ENCODE measurements around the gene HMGB2. TPM values are rescaled to one million over a fixed set of nuclear protein-coding genes. Genes with fewer than 3 reads are reported as not detected.

The HMGB2 gene
- polyA plus RNA-seq, 3 donors = 129 to 299 (median 248) TPM

- H3K9ac ChIP-seq (ENCODE audit: insufficient read depth, low read length, poor library complexity, severe bottlenecking) = no peak overlapping the region
- no peak overlapping the region for H2AFZ ChIP-seq (ENCODE audit: insufficient read depth, low read depth, low read length, poor library complexity, severe bottlenecking)
- H3K27ac ChIP-seq (ENCODE audit: low read depth in 1 of 2, low read length in 2 of 2) = no peak overlapping the region
- H3K9me3 ChIP-seq (replicated peaks in 1 of 2; ENCODE audit: control insufficient read depth in 1 of 2, insufficient read depth in 1 of 2, low read length in 2 of 2) = no peaks in the 10 kb centered on the region
- Mint-ChIP-seq H3K4me1 (peaks cover 15% of the 10 kb centered on the region), H3K27me3 (ENCODE audit: low read depth in 3 of 3) (no peaks in the 10 kb centered on the region), H3K36me3 (peaks cover 27 to 32% of the 10 kb centered on the region in 2 donors), H3K4me3 (no peak overlapping the region), H3K27ac (no peak overlapping the region), H3K9me3 (no peaks in the 10 kb centered on the region)
- 80% methylated on average over 1 of the region's 3 CpGs for WGBS (ENCODE audit: insufficient coverage)
- intact Hi-C loops (cut with micrococcal nuclease) = loop anchor here (5.0 to 10.0 kb wide), 2 partner anchors 100 to 178 kb away; no protein-coding TSS in a partner anchor
- peaks cover 12 to 17% of the 10 kb centered on the region in 2 donors for H3K4me1 ChIP-seq (ENCODE audit: control insufficient read depth in 1 of 2, insufficient read depth in 2 of 2, low read length in 2 of 2)
- no peak overlapping the region for H3K4me2 ChIP-seq (replicated peaks; ENCODE audit: extremely low read depth, low read length, poor library complexity, severe bottlenecking)
- H3K79me2 ChIP-seq (ENCODE audit: insufficient read depth, low read length) = no peaks in the 10 kb centered on the region
- H3K4me3 ChIP-seq (replicated peaks in 1 of 3; ENCODE audit: low read depth in 2 of 3, low read length in 3 of 3) = no peak overlapping the region
- DNase-seq = no peak
- no peaks in the 10 kb centered on the region for H3K27me3 ChIP-seq (ENCODE audit: control insufficient read depth in 2 of 2, insufficient read depth in 2 of 2, low read length in 2 of 2)
- H4K20me1 ChIP-seq (ENCODE audit: insufficient read depth, low read length) = no peaks in the 10 kb centered on the region
- TF ChIP-seq CTCF (IDR thresholded peaks at IDR 0.05) = no peak
- peaks cover 68 to 78% of the 10 kb centered on the region in 2 donors for H3K36me3 ChIP-seq (replicated peaks in 1 of 2; ENCODE audit: control insufficient read depth in 1 of 2, insufficient read depth in 2 of 2, low read length in 2 of 2)
These were observed 17.2 kb downstream of the HMGB2 start for GRCh38 chr4:173317004-173317403.

- H3K36me3 Mint-ChIP-seq = peaks cover 26 to 33% of the 10 kb centered on the region in 2 donors
- H3K9me3 Mint-ChIP-seq = peaks cover 0 to 2% (median 0%) of the 10 kb centered on the region in 7 donors
- H3K4me3 Mint-ChIP-seq = no peak overlapping the region
- Histone ChIP-seq H3K4me2 (replicated peaks; ENCODE audit: extremely low read depth, low read length, poor library complexity, severe bottlenecking) (no peak overlapping the region), H3K27ac (ENCODE audit: low read depth in 1 of 2, low read length in 2 of 2) (no peak overlapping the region), H3K4me3 (replicated peaks in 1 of 3; ENCODE audit: low read depth in 2 of 3, low read length in 3 of 3) (no peak overlapping the region), H2AFZ (ENCODE audit: insufficient read depth, low read depth, low read length, poor library complexity, severe bottlenecking) (no peak overlapping the region), H3K79me2 (ENCODE audit: insufficient read depth, low read length) (no peaks in the 10 kb centered on the region), H3K9me3 (replicated peaks in 1 of 2; ENCODE audit: control insufficient read depth in 1 of 2, insufficient read depth in 1 of 2, low read length in 2 of 2) (no peaks in the 10 kb centered on the region), H3K4me1 (ENCODE audit: control insufficient read depth in 1 of 2, insufficient read depth in 2 of 2, low read length in 2 of 2) (peaks cover 12 to 17% of the 10 kb centered on the region in 2 donors), H3K27me3 (ENCODE audit: control insufficient read depth in 2 of 2, insufficient read depth in 2 of 2, low read length in 2 of 2) (no peaks in the 10 kb centered on the region), H3K36me3 (replicated peaks in 1 of 2; ENCODE audit: control insufficient read depth in 1 of 2, insufficient read depth in 2 of 2, low read length in 2 of 2) (peaks cover 67 to 78% of the 10 kb centered on the region in 2 donors), H3K9ac (ENCODE audit: insufficient read depth, low read length, poor library complexity, severe bottlenecking) (no peak overlapping the region), H4K20me1 (ENCODE audit: insufficient read depth, low read length) (no peaks in the 10 kb centered on the region)
- peaks cover 12% of the 10 kb centered on the region for H3K4me1 Mint-ChIP-seq
- WGBS (ENCODE audit: insufficient coverage) = 56% methylated on average over 2 of the region's 2 CpGs
- no peak overlapping the region for H3K27ac Mint-ChIP-seq
- no peak for DNase-seq
- intact Hi-C loops (cut with micrococcal nuclease) = loop anchor here (5.0 to 10.0 kb wide), 2 partner anchors 101 to 179 kb away; no protein-coding TSS in a partner anchor
- no peaks in the 10 kb centered on the region for H3K27me3 Mint-ChIP-seq (ENCODE audit: low read depth in 3 of 3)
- no peak for TF ChIP-seq CTCF (IDR thresholded peaks at IDR 0.05)
These were observed 18.1 kb downstream of the HMGB2 start for GRCh38 chr4:173316060-173316459.
